ENCODE data around the gene SLC9A3. TPM values are rescaled to one million over a fixed set of nuclear protein-coding genes. Genes with fewer than 3 reads are reported as not detected.
A peak's percentile ranks its signal among the peaks of the same experiment; 100 is the strongest.

SLC9A3 gene
- total and polyA plus RNA-seq, 2 of the 13 experiments (the other 11 are each of a cell fraction or from before 2014, with no cell fraction given), result 1.5 to 1.8 TPM

DNA sequence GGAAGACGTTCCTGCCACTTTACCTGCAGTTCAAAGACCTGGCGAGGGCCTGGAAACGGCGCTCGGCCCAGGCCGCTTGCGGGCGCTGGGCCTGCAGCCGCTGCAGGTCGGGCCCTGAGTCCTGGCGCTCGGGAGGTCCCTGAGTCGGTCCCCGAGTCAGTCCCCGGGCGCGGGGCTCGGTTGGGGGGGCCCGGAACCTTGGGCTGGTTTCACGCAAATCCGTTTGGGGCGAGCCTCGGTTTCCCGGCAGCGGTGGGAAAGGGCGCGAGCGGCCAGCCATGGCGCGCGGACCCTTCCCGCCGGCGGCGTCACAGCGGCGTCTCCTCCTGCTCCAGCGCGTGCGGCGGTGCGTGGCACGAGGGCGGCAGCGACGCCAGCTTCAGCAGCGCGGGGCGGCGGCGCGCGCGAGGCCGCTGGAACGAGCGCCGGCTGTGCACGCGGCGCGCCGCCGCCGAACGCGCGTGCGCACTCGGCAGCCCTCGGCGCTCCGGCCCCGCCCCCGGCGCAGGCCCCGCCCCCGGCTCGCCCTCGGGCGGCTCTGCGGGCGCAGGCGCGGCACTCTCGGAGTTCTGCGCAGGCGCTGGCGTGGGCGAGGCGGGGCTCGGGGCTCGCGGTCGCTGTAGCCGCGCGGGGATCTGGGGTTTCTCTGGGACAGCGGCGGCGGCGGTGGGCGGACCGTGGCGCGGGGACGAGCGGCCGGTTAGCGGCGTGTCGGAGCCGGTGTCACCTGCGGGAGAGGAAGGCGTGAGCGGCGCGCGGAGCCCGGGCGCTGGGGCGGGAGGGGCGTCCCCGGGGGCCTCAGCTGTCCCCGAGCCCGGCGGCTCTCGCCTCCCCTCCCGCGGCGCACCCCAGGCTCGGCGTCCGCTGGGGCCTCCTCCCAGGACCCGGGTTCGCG, 51.3 kb downstream of the SLC9A3 start (continued):
- TF ChIP-seq, protein P1, sequence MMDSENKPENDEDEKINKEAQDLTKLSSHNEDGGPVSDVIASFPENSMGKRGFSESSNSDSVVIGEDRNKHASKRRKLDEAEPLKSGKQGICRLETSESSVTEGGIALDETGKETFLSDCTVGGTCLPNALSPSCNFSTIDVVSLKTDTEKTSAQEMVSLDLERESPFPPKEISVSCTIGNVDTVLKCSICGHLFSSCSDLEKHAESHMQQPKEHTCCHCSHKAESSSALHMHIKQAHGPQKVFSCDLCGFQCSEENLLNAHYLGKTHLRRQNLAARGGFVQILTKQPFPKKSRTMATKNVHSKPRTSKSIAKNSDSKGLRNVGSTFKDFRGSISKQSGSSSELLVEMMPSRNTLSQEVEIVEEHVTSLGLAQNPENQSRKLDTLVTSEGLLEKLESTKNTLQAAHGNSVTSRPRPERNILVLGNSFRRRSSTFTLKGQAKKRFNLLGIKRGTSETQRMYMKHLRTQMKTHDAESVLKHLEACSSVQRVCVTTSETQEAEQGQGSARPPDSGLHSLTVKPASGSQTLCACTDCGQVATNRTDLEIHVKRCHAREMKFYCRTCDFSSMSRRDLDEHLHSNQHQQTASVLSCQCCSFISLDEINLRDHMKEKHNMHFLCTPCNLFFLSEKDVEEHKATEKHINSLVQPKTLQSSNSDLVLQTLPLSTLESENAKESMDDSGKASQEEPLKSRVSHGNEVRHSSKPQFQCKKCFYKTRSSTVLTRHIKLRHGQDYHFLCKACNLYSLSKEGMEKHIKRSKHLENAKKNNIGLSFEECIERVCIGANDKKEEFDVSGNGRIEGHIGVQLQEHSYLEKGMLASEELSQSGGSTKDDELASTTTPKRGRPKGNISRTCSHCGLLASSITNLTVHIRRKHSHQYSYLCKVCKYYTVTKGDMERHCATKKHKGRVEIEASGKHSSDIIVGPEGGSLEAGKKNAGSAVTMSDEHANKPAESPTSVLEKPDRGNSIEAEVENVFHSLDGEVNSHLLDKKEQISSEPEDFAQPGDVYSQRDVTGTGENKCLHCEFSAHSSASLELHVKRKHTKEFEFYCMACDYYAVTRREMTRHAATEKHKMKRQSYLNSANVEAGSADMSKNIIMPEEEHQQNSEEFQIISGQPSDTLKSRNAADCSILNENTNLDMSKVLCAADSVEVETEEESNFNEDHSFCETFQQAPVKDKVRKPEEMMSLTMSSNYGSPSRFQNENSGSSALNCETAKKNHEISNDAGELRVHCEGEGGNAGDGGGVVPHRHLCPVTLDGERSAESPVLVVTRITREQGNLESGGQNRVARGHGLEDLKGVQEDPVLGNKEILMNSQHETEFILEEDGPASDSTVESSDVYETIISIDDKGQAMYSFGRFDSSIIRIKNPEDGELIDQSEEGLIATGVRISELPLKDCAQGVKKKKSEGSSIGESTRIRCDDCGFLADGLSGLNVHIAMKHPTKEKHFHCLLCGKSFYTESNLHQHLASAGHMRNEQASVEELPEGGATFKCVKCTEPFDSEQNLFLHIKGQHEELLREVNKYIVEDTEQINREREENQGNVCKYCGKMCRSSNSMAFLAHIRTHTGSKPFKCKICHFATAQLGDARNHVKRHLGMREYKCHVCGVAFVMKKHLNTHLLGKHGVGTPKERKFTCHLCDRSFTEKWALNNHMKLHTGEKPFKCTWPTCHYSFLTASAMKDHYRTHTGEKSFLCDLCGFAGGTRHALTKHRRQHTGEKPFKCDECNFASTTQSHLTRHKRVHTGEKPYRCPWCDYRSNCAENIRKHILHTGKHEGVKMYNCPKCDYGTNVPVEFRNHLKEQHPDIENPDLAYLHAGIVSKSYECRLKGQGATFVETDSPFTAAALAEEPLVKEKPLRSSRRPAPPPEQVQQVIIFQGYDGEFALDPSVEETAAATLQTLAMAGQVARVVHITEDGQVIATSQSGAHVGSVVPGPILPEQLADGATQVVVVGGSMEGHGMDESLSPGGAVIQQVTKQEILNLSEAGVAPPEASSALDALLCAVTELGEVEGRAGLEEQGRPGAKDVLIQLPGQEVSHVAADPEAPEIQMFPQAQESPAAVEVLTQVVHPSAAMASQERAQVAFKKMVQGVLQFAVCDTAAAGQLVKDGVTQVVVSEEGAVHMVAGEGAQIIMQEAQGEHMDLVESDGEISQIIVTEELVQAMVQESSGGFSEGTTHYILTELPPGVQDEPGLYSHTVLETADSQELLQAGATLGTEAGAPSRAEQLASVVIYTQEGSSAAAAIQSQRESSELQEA (CRISPR knock-in tag; IDR thresholded peaks at IDR 0.05; ENCODE audit: not compliant biosample characterization), result peak; percentile 88
- TF ChIP-seq HIVEP1 (CRISPR knock-in tag; IDR thresholded peaks at IDR 0.05) (no peak; the same call in 1 of the 2 replicates), HOXA9 (CRISPR knock-in tag; IDR thresholded peaks at IDR 0.05; ENCODE audit: borderline replicate concordance) (peak; percentile 97), SCMH1 (CRISPR knock-in tag; IDR thresholded peaks at IDR 0.05; ENCODE audit: borderline replicate concordance) (no peak), RXRA (CRISPR knock-in tag; IDR thresholded peaks at IDR 0.05) (peak; percentile 12; the same call in 1 of the 2 replicates), NFKBIZ (CRISPR knock-in tag; IDR thresholded peaks at IDR 0.05) (peak; percentile 85; the same call in 1 of the 2 replicates), ZNF331 (CRISPR knock-in tag; IDR thresholded peaks at IDR 0.05) (peak; percentile 82), IKZF1 (IDR thresholded peaks at IDR 0.05) (no peak), PHF8 (CRISPR knock-in tag; IDR thresholded peaks at IDR 0.05) (peak; percentile 81), RBFOX2 (IDR thresholded peaks at IDR 0.05; ENCODE audit: low read depth, low read length) (peak; percentile 85), ZNF788 (CRISPR knock-in tag; IDR thresholded peaks at IDR 0.05; ENCODE audit: borderline replicate concordance) (peak; percentile 32; the same call in 1 of the 2 replicates), ZNF253 (CRISPR knock-in tag; IDR thresholded peaks at IDR 0.05; ENCODE audit: borderline replicate concordance) (peak; percentile 92)
- TF ChIP-seq, protein P2, sequence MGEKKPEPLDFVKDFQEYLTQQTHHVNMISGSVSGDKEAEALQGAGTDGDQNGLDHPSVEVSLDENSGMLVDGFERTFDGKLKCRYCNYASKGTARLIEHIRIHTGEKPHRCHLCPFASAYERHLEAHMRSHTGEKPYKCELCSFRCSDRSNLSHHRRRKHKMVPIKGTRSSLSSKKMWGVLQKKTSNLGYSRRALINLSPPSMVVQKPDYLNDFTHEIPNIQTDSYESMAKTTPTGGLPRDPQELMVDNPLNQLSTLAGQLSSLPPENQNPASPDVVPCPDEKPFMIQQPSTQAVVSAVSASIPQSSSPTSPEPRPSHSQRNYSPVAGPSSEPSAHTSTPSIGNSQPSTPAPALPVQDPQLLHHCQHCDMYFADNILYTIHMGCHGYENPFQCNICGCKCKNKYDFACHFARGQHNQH (CRISPR knock-in tag; IDR thresholded peaks at IDR 0.05), result no peak
- TF ChIP-seq, protein P3, sequence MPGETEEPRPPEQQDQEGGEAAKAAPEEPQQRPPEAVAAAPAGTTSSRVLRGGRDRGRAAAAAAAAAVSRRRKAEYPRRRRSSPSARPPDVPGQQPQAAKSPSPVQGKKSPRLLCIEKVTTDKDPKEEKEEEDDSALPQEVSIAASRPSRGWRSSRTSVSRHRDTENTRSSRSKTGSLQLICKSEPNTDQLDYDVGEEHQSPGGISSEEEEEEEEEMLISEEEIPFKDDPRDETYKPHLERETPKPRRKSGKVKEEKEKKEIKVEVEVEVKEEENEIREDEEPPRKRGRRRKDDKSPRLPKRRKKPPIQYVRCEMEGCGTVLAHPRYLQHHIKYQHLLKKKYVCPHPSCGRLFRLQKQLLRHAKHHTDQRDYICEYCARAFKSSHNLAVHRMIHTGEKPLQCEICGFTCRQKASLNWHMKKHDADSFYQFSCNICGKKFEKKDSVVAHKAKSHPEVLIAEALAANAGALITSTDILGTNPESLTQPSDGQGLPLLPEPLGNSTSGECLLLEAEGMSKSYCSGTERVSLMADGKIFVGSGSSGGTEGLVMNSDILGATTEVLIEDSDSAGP (CRISPR knock-in tag; IDR thresholded peaks at IDR 0.05; ENCODE audit: borderline replicate concordance), result peak; percentile 82
- TF ChIP-seq, protein P4, sequence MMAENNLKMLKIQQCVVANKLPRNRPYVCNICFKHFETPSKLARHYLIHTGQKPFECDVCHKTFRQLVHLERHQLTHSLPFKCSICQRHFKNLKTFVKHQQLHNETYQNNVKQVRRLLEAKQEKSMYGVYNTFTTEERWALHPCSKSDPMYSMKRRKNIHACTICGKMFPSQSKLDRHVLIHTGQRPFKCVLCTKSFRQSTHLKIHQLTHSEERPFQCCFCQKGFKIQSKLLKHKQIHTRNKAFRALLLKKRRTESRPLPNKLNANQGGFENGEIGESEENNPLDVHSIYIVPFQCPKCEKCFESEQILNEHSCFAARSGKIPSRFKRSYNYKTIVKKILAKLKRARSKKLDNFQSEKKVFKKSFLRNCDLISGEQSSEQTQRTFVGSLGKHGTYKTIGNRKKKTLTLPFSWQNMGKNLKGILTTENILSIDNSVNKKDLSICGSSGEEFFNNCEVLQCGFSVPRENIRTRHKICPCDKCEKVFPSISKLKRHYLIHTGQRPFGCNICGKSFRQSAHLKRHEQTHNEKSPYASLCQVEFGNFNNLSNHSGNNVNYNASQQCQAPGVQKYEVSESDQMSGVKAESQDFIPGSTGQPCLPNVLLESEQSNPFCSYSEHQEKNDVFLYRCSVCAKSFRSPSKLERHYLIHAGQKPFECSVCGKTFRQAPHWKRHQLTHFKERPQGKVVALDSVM (CRISPR knock-in tag; IDR thresholded peaks at IDR 0.05), result peak; percentile 75

All from HepG2 (cell line).